Naive B cell (primary cell): ENCODE data around the gene KCNK17. TPM values are rescaled to one million over a fixed set of nuclear protein-coding genes. Genes with fewer than 3 reads are reported as not detected.
A peak's percentile ranks its signal among the peaks of the same experiment; 100 is the strongest.
"Not testable (repeated sequence)": the region's sequence is repeated elsewhere in the genome, so short reads cannot be mapped to it uniquely, and the experiment has no call there.

Experiments used
- ATAC-seq, 2 donors: fragments of 150-1000 bp; cut with Tn5 transposase; 2 replicates each; pipeline ENCODE4 v1.10.0; 2021; ENCODE audit warnings: low read depth in 2 of 2, mild to moderate bottlenecking in 2 of 2, moderate library complexity in 2 of 2
- DNase-seq: peaks from one replicate; pipeline ENCODE4 v3.0.0; 2022
- H3K27ac Mint-ChIP-seq, 6 donors: one replicate each; pipeline ENCODE4 v1.8.0; 2020 to 2022; ENCODE audit warnings: mild to moderate bottlenecking in 6 of 6, mixed read lengths in 6 of 6, moderate library complexity in 5 of 6, inconsistent platforms in 2 of 6
- H3K27me3 Mint-ChIP-seq, 3 donors: one replicate each; pipeline ENCODE4 v1.8.0; 2021 to 2022; ENCODE audit warnings: mixed read lengths in 3 of 3, mild to moderate bottlenecking in 1 of 3
- H3K36me3 Mint-ChIP-seq, 2 donors: one replicate each; pipeline ENCODE4 v1.8.0; 2020 to 2022; ENCODE audit warnings: mixed read lengths in 2 of 2, inconsistent platforms in 1 of 2, mild to moderate bottlenecking in 1 of 2
- H3K4me1 Mint-ChIP-seq, 3 donors: one replicate each; pipeline ENCODE4 v1.8.0; 2020 to 2022; ENCODE audit warnings: mixed read lengths in 3 of 3, inconsistent platforms in 1 of 3, mild to moderate bottlenecking in 1 of 3, moderate library complexity in 1 of 3
- H3K4me3 Mint-ChIP-seq, 8 donors: one replicate each; pipeline ENCODE4 v1.8.0; 2020 to 2022; ENCODE audit warnings: mild to moderate bottlenecking in 8 of 8, mixed read lengths in 8 of 8, moderate library complexity in 8 of 8, inconsistent platforms in 2 of 8
- H3K9me3 Mint-ChIP-seq, 7 donors: one replicate each; pipeline ENCODE4 v1.8.0; 2020 to 2022; ENCODE audit warnings: mixed read lengths in 7 of 7, mild to moderate bottlenecking in 5 of 7, inconsistent platforms in 2 of 7, moderate library complexity in 1 of 7
- polyA plus RNA-seq, 6 donors: library from polyadenylated mRNA; unstranded; fragments of 300-500 nt; fragmentation: Illumina TruSeq; gene quantifications; one replicate each; pipeline ENCODE4 v1.2.3, GENCODE V29; 2021; ENCODE audit warnings: low read depth in 6 of 6

KCNK17 gene
- polyA plus RNA-seq, 6 donors from 2014 or later, result not detected

DNA sequence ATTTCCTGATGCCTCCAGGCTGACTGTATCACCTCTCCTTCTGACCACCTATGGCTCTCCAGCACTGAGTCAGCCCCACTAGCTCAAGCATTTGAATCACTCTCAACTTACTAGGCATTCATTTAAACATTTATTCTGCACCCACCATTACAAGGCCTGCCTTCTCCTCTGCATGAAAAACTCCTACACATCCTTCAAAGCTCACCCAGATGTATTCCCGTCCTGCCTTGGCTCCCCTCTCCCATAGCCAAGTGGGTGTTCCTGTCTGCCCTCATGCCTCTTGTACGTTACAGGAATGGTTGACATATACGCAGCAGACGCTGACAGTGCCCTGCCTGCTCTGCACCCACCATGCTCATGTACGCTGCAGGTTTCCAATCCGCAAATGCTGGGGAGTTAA lies 21.6 kb downstream of the KCNK17 start:
- Mint-ChIP-seq H3K36me3 (no peaks in the 10 kb centered on the region), H3K4me3 (no peak overlapping the region), H3K27ac (no peak overlapping the region), H3K9me3 (peaks cover 0 to 3% (median 0%) of the 10 kb centered on the region in 7 donors), H3K27me3 (peaks cover 8 to 59% (median 26%) of the 10 kb centered on the region in 3 donors), H3K4me1 (no peaks in the 10 kb centered on the region)
- no peak for DNase-seq
- ATAC-seq, result no peak

DNA sequence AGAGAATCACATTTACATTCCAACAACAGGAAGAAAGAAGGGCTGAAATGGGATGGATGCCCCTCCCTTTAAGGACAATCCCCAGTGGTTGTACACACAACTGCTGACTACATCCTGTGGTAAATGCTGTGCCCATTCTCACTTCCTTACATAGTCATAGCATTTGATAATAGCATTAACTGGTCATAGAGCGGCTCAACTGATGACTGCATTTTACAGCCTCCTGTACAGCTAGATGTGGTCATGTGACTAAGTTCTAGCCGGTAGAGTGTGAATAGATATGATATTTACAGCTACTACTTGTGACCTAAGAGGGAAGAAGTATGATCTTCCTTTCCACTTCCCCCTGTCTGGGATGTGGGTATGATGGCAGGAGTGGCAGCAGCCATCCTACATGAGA lies 24.7 kb downstream of the KCNK17 start:
- Mint-ChIP-seq H3K36me3 (no peaks in the 10 kb centered on the region), H3K27ac (no peak overlapping the region), H3K4me1 (peaks cover 0 to 11% (median 8%) of the 10 kb centered on the region in 3 donors), H3K4me3 (no peak overlapping the region), H3K27me3 (peaks cover 8 to 48% (median 19%) of the 10 kb centered on the region in 3 donors), H3K9me3 (peaks cover 0 to 3% (median 0%) of the 10 kb centered on the region in 7 donors)
- no peak for DNase-seq
- peak in 1 of 2 donors; percentile 35 for ATAC-seq

DNA sequence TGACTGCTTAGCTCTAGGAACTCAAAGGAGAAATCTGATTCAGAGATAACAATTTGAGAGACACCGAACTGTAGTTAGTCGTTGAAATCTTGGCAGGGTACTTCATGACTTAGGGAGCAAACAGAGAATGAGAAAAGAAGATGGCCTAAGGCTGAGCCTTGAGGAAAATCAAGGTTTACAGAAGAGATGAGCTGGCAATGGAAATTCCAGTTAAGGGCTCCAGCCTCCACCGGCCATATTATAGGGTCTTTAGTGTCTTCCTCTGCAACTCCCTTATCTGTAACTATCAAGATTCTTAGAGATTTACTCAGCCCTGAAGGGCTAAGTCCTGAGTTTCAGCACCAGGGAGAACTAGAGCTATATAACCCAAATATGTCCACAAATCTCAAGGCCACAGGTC lies 26.6 kb downstream of the KCNK17 start:
- peaks cover 16 to 41% (median 17%) of the 10 kb centered on the region in 3 donors for H3K27me3 Mint-ChIP-seq
- H3K4me3 Mint-ChIP-seq, result no peak overlapping the region
- H3K36me3 Mint-ChIP-seq, result no peaks in the 10 kb centered on the region
- ATAC-seq (no peak), DNase-seq (no peak)
- H3K4me1 Mint-ChIP-seq, result peaks cover 0 to 11% (median 8%) of the 10 kb centered on the region in 3 donors
- H3K27ac Mint-ChIP-seq, result no peak overlapping the region
- peaks cover 0 to 3% (median 0%) of the 10 kb centered on the region in 7 donors for H3K9me3 Mint-ChIP-seq

DNA sequence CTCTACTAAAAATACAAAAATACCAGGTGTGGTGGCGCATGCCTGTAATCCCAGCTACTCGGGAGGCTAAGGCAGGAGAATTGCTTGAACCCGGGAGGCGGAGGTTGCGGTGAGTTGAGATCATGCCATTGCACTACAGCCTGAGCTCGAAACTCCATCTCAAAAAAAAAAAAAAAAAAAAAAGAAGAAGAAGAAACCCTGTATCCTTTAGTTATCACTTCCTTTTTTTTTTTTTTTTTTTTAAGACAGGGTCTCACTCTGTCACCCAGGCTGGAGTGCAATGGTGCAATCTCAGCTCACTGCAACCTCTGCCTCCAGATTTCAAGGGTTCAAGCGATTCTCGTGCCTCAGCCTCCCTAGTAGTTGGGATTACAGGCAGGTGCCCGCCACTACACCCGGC lies 27.6 kb downstream of the KCNK17 start:
- H3K36me3 Mint-ChIP-seq, DNase-seq, H3K9me3 Mint-ChIP-seq, H3K27ac Mint-ChIP-seq: not testable (repeated sequence)
- peak; percentile 56 to 82 for ATAC-seq
- H3K4me3 Mint-ChIP-seq, result peak overlapping the region in 1 of 8 donors; percentile 15
- peaks cover 0 to 11% (median 8%) of the 10 kb centered on the region in 3 donors for H3K4me1 Mint-ChIP-seq
- H3K27me3 Mint-ChIP-seq, result peaks cover 21 to 35% (median 27%) of the 10 kb centered on the region in 3 donors

DNA sequence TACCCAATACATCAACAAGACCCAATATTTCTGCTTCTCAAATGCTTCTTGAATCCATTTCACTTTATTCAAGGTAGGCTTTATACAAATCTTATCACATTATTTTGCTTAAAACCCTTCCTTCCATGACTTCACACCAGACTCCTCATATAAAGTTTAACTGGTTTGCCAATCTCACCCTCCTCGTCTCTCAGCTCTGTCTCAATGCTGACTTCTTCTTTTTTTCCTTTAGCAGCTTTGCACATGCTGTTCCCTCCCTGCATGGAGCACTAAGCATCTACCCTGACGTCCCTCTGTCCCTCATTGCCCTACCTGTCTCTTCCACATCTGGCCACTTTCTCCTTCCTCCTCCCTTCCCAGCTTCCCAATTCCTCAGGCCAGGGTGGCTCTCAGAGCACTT lies 31.4 kb downstream of the KCNK17 start:
- Mint-ChIP-seq H3K36me3 (no peaks in the 10 kb centered on the region), H3K27me3 (peaks cover 13 to 45% (median 29%) of the 10 kb centered on the region in 3 donors), H3K27ac (no peak overlapping the region), H3K4me1 (peaks cover 0 to 11% (median 8%) of the 10 kb centered on the region in 3 donors), H3K4me3 (no peak overlapping the region), H3K9me3 (no peaks in the 10 kb centered on the region)
- no peak for ATAC-seq
- DNase-seq, result no peak

DNA sequence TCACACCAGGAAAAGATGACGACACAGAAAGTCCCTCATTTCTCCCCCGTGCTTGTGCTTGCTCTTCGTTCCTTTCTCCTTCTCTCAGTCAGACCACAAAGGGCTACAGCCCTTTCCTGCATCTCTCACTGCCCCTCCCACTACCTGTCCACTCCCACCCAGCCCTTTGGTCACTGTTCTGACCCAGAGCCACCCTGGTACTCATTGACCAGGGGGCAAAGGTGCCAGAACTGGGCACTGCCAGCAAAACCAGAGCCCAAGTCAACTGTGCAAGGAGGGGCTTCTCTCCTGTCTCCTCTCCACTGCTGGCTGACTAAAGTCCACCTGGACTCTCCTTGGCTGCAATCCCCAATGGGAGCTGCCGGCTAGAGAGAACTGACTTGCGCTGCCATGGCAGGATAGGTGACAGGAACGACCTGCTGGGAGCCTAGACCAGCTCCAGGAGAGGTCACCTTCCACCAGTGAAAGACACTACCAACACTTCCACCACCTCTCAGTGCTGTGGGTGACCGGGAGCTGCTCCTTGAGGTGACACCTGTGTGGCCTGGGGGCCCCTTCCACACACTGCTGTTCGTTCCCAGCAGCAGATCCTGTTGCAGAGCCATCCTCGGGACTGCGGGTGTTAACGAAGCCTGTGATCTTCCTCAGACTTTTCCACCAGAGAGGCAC lies 32.8 kb downstream of the KCNK17 start:
- H3K36me3 Mint-ChIP-seq, result no peaks in the 10 kb centered on the region
- peaks cover 0 to 8% (median 6%) of the 10 kb centered on the region in 3 donors for H3K4me1 Mint-ChIP-seq
- ATAC-seq, result no peak
- peaks cover 0 to 3% (median 0%) of the 10 kb centered on the region in 7 donors for H3K9me3 Mint-ChIP-seq
- no peak overlapping the region for H3K4me3 Mint-ChIP-seq
- H3K27ac Mint-ChIP-seq, result peak overlapping the region in 1 of 6 donors; percentile 87
- H3K27me3 Mint-ChIP-seq, result peaks cover 22 to 56% (median 22%) of the 10 kb centered on the region in 3 donors
- no peak for DNase-seq

DNA sequence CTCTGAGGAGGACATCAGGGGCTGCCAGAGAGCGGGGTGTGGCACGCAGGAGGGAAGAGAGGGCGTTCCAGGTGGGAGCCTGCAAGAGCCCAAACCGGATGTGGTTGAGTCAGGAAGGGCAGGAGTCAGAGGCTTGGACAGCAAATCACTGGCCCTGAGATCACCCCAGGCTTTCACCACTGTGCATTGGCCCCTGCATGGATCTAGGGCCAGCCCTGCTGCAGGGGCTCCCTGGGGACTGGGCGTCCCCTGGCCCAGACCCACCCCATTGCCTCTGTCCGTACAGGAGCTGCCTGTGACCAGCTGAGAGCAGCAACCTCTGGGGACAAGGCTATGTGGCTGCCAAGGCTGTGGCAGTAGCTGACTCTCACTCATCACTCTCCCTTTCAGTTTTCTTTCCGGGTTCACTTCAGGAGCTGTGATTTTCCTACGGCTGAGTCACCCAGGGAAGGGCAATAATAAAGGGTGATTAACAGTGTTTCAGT lies 33.9 kb downstream of the KCNK17 start:
- H3K4me3 Mint-ChIP-seq, result peak overlapping the region in 1 of 8 donors; percentile 52
- ATAC-seq (no peak), DNase-seq (no peak)
- H3K9me3 Mint-ChIP-seq, result peaks cover 0 to 3% (median 0%) of the 10 kb centered on the region in 7 donors
- no peaks in the 10 kb centered on the region for H3K36me3 Mint-ChIP-seq
- no peak overlapping the region for H3K27ac Mint-ChIP-seq
- H3K27me3 Mint-ChIP-seq, result peaks cover 20 to 55% (median 23%) of the 10 kb centered on the region in 3 donors
- peaks cover 0 to 4% (median under 1%) of the 10 kb centered on the region in 3 donors for H3K4me1 Mint-ChIP-seq

DNA sequence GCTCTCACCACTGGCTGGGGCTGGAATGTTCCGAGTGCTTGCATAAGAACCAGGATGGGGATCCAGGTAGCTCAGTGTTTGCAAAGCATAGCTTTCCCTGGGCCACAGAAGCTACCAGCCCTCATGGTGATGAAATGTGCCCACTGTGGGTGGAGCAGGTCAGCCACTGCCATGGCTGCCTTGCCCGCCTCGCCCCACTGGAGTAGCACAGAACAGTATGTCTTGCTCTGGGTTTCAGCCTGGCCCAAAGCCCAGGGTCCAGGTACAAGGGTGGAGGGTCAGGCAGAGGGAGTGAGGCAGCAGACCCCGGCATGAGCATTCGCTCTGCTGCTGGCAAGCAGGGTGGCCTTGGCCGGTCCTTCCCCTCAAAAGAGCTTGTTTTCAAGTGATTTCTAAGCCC lies 34.7 kb downstream of the KCNK17 start:
- no peaks in the 10 kb centered on the region for H3K4me1 Mint-ChIP-seq
- H3K9me3 Mint-ChIP-seq, result peaks cover 0 to 3% (median 0%) of the 10 kb centered on the region in 7 donors
- H3K27ac Mint-ChIP-seq, result no peak overlapping the region
- no peak for DNase-seq
- H3K27me3 Mint-ChIP-seq, result peaks cover 21 to 55% (median 27%) of the 10 kb centered on the region in 3 donors
- no peak for ATAC-seq
- H3K36me3 Mint-ChIP-seq, result no peaks in the 10 kb centered on the region
- no peak overlapping the region for H3K4me3 Mint-ChIP-seq

DNA sequence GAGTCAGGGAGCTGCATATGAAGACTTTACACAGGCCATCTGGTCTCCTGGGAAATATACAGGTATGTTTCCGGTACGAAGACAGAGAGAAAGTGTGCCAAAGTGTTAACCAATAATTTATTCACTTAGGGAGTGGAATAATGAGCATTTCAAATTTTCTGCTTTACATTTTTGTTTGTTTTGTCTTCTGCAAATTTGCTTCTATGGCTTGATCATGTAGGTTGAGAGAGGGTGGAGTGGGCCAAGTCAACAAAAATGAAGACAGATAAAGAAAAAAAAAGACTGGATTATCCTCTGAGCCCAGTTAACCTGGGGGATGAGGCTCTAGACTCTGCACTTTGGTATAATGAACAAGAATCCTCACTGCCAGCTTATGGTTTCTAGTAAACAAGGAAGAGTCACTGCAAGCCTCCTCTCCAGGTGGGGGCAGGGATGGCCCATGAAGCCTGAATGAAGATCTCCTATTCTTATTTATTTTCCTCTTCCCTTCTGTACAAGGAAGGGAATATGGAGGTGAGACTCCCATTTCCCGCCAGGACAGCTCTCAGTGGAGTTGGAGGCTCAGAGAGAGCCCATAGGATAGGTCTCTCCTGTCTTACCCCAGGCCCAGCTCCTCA lies 37.7 kb downstream of the KCNK17 start:
- H3K9me3 Mint-ChIP-seq, result peaks cover 0 to 3% (median 0%) of the 10 kb centered on the region in 7 donors
- peak overlapping the region in 1 of 6 donors; percentile 4 for H3K27ac Mint-ChIP-seq
- H3K27me3 Mint-ChIP-seq, result peaks cover 20 to 53% (median 20%) of the 10 kb centered on the region in 3 donors
- ATAC-seq (no peak), DNase-seq (no peak)
- no peaks in the 10 kb centered on the region for H3K36me3 Mint-ChIP-seq
- H3K4me1 Mint-ChIP-seq, result peaks cover 0 to 3% (median 0%) of the 10 kb centered on the region in 3 donors
- H3K4me3 Mint-ChIP-seq, result no peak overlapping the region

DNA sequence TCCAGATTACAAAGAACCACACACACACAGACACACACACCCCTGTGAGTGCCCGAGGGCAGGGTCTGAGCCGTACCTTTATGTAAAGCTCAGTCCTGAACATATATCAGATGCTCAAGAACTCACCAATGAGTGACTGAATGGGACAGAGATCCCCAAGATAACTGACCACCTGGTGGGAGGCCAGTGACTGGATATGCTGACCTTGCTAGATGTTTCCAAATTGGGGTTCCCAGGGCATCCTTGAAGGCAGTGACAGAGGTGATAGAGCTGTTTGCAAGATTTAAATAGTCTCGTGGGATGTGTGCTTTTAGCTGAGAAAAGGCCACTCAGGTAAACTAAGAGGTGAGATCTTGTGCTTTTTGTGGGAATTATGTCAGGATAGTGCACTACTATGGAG lies 39.3 kb downstream of the KCNK17 start:
- Mint-ChIP-seq H3K36me3 (no peaks in the 10 kb centered on the region), H3K4me1 (peaks cover 0 to 3% (median 0%) of the 10 kb centered on the region in 3 donors), H3K27ac (no peak overlapping the region), H3K27me3 (peaks cover 20 to 44% (median 27%) of the 10 kb centered on the region in 3 donors), H3K9me3 (peaks cover 0 to 3% (median 0%) of the 10 kb centered on the region in 7 donors), H3K4me3 (no peak overlapping the region)
- ATAC-seq (no peak), DNase-seq (no peak)

DNA sequence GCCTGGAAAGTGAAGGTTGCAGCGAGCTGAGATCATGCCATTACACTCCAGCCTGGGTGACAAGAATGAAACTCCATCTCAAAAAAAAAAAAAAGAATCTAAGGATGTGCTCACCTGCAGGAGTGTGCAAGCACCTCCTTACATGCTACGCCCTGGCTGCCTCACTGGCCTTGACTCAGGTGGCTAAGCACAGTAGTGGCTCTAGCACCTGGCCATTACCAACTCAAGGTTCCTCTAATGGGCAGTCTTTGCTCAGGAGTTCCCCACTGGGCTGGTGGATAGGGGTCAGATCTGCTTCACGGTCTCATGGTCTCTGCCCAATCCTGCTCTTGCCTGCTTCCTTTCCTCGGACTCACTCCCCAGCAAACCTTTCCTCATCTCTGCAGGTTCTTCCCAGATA lies 39.7 kb downstream of the KCNK17 start:
- DNase-seq, result no peak
- peaks cover 0 to 3% (median 0%) of the 10 kb centered on the region in 3 donors for H3K4me1 Mint-ChIP-seq
- H3K27me3 Mint-ChIP-seq, result peaks cover 20 to 39% (median 30%) of the 10 kb centered on the region in 3 donors
- H3K27ac Mint-ChIP-seq, result no peak overlapping the region
- H3K9me3 Mint-ChIP-seq, result peaks cover 0 to 3% (median 0%) of the 10 kb centered on the region in 7 donors
- no peak overlapping the region for H3K4me3 Mint-ChIP-seq
- ATAC-seq, result no peak
- H3K36me3 Mint-ChIP-seq, result no peaks in the 10 kb centered on the region

DNA sequence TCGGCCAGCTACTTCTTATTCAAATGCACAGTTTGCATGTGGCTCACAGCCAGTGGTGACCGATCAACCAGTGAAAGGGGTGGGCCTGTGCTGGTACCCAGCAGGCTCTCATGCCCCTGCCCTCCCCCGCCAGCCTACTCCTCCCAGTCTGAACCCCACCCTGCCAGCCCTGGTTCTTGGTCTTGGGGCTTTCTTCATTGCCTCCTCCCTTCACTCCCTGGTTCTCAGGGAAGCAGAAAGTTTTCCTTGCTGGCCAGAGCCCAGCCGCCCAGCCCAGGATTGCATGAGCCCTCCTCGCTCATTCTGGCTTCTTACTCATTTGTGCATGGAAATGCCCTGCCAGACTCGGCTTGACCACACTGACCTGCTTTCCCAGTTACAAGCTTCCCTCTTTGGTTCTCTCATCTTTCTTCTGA lies 40.8 kb downstream of the KCNK17 start:
- Mint-ChIP-seq H3K27me3 (peaks cover 20 to 36% (median 30%) of the 10 kb centered on the region in 3 donors), H3K36me3 (no peaks in the 10 kb centered on the region), H3K27ac (no peak overlapping the region), H3K4me1 (peaks cover 0 to 3% (median 0%) of the 10 kb centered on the region in 3 donors), H3K9me3 (peaks cover 0 to 3% (median 0%) of the 10 kb centered on the region in 7 donors), H3K4me3 (no peak overlapping the region)
- no peak for DNase-seq
- no peak for ATAC-seq

DNA sequence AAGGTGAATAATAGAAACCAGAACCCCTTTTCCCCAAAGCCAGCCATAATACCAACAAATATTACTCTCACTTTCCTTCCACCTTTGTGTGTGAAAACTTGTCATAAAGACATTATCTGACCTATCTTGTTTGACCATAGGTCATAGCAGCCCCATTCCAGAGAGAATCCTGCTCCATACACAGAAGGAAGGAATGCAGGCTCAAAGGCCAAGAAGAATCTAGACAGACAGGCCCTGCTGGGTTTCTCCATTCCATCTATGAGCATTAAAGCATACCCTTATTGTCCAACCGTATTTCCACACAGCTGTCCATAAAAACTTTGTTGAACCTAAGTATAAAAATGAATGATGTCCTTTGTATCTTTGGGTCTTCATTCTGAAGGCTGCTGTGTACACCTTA lies 44.3 kb downstream of the KCNK17 start:
- DNase-seq (no peak), ATAC-seq (no peak)
- no peaks in the 10 kb centered on the region for H3K36me3 Mint-ChIP-seq
- H3K27ac Mint-ChIP-seq, result no peak overlapping the region
- peaks cover 21 to 31% (median 27%) of the 10 kb centered on the region in 3 donors for H3K27me3 Mint-ChIP-seq
- peaks cover 0 to 3% (median 0%) of the 10 kb centered on the region in 3 donors for H3K4me1 Mint-ChIP-seq
- H3K9me3 Mint-ChIP-seq, result no peaks in the 10 kb centered on the region
- no peak overlapping the region for H3K4me3 Mint-ChIP-seq
